GM12864 (cell line): ENCODE data around the gene PTOV1.

Experiments used
- DNase-seq: peaks from one replicate; pipeline ENCODE4 v3.0.0-alpha.2; 2011; ENCODE audit warnings: low read depth
- H3K4me3 ChIP-seq: 2 replicates; pipeline ENCODE4 v1.5.1; 2011; ENCODE audit warnings: mild to moderate bottlenecking, low read depth, low read length, control low read depth
- TF ChIP-seq, protein P1 (sequence below): IDR thresholded peaks from 2 replicates; pipeline ENCODE4 v1.5.1; 2011; ENCODE audit warnings: low read depth, mild to moderate bottlenecking, moderate library complexity, low read length, control low read depth, inconsistent platforms; ENCODE audit errors: missing control alignments

PTOV1 gene

DNA sequence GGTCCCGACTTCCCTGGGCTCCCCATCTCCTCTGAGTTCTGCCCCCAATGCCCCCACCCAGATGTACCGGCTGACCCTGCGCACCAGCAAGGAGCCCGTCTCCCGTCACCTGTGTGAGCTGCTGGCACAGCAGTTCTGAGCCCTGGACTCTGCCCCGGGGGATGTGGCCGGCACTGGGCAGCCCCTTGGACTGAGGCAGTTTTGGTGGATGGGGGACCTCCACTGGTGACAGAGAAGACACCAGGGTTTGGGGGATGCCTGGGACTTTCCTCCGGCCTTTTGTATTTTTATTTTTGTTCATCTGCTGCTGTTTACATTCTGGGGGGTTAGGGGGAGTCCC is 44.4 kb upstream of the PTOV1 start:
- DNase-seq, result no peak
- TF ChIP-seq, protein P1, sequence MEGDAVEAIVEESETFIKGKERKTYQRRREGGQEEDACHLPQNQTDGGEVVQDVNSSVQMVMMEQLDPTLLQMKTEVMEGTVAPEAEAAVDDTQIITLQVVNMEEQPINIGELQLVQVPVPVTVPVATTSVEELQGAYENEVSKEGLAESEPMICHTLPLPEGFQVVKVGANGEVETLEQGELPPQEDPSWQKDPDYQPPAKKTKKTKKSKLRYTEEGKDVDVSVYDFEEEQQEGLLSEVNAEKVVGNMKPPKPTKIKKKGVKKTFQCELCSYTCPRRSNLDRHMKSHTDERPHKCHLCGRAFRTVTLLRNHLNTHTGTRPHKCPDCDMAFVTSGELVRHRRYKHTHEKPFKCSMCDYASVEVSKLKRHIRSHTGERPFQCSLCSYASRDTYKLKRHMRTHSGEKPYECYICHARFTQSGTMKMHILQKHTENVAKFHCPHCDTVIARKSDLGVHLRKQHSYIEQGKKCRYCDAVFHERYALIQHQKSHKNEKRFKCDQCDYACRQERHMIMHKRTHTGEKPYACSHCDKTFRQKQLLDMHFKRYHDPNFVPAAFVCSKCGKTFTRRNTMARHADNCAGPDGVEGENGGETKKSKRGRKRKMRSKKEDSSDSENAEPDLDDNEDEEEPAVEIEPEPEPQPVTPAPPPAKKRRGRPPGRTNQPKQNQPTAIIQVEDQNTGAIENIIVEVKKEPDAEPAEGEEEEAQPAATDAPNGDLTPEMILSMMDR, result no peak
- no peak overlapping the region for H3K4me3 ChIP-seq

DNA sequence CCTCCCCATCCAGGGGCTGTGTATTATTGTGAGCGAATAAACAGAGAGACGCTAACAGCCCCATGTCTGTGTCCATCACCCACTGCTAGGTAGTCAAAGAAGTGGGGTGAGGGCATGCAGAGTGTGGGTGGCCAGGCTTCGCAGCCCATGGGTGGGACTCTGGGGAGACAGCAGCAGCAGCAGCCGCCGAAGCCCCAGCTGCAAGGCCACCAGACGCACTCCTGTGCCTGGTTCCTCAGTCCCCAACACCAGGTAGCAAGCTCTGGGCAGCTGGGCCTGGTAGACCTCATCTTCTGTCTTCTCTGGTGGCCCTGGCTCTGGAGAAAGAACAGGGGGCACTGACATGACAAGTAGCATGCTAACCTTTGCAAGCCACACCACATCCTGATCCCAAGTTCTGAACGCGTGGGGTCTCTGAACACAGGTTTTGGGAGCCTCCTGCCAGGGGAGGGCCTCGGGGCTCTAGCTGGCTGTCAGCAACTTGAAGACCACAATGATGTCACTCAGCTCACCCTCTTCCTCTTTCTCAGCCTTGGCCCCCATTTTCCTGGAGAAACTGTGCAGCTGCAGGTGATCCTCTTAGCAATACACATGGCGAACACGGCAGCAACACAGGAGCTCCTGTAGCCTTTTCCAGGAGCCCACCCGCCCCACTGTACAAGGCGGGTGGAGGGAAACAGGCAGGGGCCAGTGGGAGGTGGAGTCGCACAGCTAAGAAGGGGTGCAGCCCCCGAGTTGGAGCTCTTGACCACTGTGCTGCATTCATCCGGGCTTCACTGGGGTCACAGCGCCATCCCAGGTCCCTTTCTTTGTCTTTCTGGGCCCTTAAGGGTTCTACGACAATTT is 43.7 kb upstream of the PTOV1 start:
- H3K4me3 ChIP-seq, result no peak overlapping the region
- no peak for DNase-seq
- TF ChIP-seq, protein P1, result no peak

DNA sequence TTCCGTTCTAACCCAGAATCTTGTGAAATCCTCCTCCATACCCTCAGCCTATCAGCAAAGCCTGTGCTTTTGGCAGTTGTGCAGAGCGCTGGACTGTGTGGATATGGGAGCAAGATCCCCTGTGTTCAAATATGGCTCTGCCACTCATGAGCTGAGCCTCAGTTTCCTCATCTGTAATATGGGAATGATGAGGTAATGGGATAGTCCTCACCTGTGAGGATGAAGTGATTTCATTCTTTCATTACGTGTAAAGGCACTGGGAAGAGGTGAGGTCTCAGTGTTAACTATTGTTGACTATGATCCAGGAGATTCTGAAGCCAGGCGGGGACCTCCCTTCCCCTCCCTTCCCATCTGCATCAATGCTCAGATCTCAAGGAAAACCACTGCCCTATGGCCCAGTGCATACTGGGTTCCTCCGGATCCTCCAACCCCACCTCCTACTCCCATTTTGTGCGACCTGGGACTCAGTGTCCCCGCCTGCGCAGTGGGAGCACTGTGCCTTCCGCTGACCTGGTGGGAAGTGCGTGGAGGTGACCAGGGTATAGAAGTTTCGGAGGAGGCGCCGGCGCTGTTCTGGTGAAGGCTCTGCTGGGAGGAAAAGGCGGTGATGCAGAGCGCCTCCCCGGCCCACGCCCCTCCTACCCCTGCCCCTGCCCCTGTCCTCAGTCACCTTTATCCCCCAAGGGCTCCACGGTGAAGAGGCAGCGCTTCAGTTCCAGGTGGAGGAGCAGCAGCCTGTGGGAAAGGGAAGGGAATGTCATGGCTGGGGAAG is 42.9 kb upstream of the PTOV1 start:
- H3K4me3 ChIP-seq, result no peak overlapping the region
- DNase-seq, result no peak
- TF ChIP-seq, protein P1, result no peak

DNA sequence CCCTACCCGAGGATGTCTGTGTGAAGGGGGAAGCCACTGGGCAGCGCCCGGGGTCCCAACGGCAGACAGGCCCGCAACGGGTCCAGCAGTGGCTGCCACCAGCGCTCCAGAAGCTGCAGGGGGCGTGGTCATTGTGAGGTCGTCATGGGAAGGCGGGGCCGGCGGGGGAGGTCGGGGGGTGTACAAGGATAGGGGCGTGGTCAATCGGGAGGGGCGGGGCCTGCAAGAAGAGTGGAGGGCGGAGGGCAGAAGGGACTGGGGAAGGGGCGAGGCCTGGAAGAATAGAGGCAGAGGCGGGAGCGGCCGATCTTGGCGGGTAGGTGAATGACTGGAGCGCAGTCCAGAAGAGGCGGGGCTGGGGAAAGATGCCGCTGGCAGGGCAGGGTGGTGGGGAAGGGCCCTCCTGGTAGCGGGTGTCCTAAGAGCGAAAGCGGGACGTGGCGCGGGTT is 42.2 kb upstream of the PTOV1 start:
- TF ChIP-seq, protein P1, result no peak
- peak overlapping the region; percentile 53 for H3K4me3 ChIP-seq
- peak; percentile 26 for DNase-seq

DNA sequence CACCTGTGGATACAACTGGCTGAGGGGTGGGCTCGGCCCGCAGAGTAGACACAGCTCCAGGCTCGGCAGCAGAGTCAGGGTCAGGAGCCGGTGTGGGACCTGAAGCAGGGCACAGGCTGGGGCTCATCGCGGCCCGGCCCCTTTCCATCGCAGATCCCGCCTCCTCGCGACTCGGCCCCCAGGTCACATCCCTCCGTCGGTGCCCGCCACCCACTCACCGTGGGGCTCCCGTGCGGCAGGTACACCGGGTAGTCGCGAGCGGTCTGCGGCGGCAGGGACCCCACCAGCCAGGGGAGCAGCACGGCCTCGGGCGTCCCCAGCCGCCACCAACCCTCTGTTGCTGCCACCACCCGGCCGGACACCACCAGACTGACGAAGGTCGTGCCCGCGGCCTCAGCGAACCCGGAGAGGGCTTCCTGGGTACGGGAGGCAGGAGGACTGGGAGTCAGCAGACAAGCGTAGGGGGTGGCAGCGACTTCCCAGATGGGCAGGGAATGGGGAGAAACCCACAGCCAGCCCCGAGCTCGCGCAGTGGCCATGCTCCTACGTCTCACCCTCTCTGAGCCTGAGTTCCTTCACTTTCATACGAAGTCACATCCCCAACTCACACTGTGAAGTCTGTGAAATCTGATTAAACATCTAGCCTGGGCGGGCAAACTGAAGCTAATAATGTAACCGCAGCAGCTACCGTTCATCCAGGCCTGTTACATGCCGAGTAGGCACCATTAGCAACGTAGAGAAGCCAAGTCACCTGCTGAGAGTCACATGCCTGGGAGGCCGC is 41.6 kb upstream of the PTOV1 start:
- TF ChIP-seq, protein P1, result no peak
- no peak for DNase-seq
- H3K4me3 ChIP-seq, result peak overlapping the region; percentile 53

DNA sequence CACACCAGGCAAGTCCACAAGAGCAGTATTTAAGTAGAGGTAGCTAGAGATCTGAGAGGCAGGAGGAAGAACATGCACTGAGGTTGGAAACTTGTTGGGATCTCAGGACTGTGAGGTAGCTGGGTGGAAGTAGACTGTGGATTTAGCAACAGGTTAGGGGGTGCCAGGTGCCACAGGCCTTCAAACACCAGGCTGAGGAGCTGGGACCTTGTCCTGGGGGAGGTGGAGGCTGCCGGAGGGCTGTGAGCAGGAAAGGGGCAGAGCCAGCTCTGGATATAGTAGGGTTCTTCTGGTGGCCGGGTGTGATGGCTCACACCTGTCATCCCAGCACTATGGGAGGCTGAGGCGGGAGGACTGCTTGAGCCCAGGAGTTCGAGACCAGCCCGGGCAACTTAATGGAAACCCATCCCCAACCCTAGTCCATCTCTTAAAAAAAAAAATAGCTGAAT is 41.0 kb upstream of the PTOV1 start:
- H3K4me3 ChIP-seq, result no peak overlapping the region
- no peak for DNase-seq
- TF ChIP-seq, protein P1, result no peak
